HG02759 (cell line): ENCODE measurements around the gene FAAP20.
A peak's percentile ranks its signal among the peaks of the same experiment; 100 is the strongest.

Experiments
- ATAC-seq: cut with Tn5 transposase; IDR thresholded peaks from one replicate; pipeline ENCODE4 v1.9.1; 2021; ENCODE audit warnings: mild to moderate bottlenecking, moderate library complexity; ENCODE audit not compliant: unreplicated experiment

The FAAP20 gene

DNA sequence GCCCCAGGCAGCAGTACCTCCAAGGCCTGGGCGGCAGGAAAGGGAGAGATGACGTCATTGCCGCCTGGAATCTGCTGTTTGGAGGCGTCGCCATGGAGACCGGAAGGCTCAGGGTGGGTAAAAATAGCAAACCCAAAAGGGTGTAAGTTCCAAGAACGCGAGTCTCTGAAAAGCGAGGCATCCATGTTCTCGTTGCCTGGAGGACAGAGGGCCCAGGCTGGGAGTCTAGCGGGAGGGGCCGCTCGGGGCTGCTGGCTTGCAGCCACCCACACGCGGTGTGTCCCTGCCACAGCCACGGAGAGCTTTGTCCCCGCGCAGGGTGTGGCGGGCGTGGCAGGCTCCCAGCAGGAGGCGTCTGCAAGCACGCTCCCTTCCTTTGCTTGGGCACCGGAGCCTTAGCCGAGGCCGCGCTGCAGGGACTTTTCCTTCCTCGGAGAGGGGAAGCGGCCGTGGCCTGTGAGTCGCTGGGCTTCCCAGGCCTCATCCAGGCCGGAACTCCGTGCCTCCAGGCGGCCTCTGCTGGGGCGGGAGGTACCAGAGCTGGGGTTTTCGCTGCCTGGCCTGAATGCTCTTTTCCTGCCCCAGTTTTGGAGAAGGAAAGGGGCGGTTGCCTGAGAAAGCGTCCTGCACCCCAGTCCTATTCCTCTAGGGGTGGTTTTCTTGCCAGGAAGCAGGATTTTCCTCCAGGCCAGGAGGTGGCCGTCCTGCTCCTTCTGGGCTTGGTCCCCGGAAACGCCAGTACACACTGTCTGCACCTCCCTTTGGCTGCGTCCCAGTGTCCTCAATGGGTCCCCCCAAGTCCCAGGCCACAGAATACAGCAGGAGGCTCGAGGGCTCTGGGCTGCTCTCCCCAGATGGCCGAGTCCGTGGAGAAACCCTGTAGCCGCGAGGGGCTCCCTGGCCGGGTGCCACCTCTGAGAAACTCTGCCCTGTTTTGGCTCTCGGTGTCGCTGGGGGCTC is 18.2 kb upstream of the FAAP20 start:
- no peak for ATAC-seq

DNA sequence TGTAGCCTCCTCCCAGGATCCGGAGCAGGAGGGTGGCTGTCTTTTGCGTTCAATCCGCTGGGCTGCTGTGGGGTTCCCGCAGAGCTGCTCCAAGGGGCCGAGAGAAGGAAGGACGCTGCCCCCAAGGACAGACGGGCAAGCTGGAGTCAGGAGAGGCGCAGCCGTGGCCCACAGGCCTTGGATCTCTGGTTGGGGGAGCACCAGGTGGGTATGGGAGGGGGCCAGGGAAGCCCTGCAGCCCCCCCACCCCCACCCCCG is 17.6 kb upstream of the FAAP20 start:
- no peak for ATAC-seq

- ATAC-seq, result no peak
These were observed 16.2 kb upstream of the FAAP20 start for GRCh38 chr1:2210786-2211185.

DNA sequence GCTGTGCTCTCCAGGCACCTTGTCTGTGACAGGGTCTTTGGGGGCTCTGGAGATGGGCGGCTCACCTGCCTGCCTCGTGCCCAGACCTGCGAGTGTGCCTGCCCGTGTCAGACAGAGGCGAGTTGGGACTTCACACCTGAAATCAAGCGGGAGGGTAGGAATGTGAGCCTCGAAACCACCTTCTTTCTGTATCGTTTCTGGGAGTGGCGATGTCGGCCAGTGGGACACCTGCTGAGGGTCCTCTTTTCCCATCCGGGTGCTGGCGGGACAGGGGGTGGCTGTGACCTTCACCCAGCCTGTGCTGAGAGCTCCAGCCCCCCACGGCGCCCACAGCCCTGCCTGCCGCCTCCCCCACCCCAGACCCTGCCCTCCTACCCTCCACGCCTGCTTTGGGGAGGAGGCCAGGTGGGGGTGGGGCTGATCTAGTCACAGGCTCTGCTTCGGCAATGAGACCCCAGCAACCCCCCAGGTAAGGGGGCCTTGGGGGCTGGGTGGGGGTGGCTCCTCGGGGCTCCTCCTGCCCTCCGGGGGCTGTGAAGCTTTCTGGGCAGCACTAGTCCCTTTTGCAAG is 15.6 kb upstream of the FAAP20 start:
- ATAC-seq, result no peak

DNA sequence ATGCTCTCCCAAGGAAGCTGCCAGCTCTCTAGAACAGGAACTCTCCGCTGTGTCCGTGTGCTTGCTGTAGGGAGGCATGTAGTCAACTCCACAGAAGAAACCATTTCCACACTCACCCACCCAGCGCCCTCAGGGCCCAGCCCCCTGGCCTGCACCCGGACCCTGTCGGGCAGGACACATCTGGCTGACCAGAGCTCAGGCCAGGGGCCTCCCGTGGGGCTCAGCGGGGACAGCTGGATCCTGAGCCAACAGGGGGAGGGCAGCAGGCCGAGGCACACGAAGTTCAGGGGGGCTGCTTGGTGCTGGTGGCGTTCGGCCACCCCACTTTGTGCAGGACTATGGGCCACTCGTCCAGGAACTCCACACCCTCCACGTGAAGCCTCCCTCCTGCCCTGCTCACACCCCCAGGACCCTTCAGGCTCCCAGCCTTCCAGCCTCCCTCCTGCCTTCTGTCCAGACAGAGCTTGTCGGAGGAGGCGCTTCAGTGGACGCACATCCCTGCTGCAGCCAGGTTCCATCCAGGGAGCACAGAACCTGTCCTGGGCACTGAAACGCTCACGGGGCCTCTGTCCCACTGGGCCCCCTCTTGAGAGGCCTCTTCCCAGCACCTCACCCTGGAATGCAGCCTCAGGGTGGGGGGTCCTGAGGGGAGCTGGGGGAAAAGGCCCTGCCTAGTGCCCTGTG is 15.0 kb upstream of the FAAP20 start:
- no peak for ATAC-seq

DNA sequence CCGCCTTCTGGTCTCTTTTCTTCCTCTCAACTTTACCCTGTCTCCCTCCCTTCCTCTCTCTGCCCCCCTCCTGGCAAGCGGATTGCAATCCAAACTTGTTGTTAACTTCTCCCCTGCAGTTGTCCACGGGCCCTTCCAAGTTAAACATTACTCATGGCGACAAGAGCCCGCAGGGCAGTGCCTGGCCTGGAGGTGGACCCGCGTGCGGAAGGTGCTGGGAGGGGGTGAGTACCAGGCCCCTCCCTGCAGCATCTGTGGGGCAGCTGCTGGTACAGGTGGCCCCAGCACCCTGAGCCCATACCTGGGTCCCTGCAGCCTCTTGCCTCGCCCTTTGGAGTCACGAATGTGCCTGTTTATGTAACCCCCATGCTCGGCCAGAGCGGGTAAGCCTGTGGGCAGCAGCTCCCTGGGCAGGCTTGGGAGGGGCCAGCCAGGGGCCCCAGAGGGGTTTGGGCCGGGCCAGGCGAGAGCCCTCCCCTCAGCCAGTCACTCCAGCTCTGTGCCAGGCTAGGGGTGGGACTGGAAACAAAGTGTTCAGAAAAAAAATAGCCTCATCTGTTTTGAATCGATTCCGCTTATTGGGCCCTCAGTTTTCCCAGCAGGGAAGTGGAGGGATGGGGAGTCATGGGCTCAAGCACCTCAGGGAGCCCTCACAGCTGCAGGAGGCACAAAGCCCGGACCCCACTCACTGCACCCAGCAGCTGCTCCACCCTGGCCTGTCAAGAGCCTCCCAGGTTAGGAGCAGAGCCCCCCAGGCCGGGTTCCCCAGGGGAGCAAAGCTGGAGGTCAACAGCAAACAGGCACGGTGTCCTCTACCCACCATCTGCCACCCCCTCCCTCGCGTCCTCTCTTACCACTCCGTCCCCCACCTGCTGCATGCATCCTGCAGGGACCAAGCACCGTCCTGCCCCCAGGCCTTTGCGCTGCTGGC is 14.0 kb upstream of the FAAP20 start:
- no peak for ATAC-seq

DNA sequence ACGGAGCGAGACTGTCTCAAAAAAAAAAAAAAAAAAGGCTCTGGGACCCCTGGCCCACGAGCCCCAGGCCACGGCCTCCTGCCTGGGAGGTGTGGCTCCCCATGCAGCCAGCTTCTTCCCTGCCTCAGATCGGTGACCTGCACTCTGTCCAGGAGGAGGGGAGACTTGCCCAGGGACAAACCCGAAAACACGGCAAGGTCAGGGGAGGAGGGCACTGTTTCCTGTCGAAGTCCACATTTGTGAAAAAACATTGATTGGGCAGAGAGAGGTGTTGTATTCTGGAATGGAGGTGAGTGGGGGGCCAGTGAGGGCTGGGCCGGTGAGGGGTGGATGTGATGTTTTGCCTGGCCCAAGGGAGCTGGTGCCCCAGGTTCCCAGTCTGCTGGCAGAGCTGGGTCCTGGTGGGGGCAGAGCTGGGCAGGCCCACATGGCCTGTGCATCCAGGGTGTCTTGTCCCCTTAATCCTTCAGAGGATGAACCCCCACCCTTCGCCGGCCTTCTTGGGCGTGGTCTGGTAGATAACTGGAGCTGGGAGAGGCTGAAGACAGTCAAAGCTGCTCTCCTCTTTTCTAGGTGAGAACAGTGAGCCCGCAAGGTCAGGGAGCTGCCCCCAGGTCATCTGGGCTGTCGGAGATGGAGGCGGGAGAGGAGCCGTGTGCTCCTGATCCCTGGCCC is 12.4 kb upstream of the FAAP20 start:
- ATAC-seq, result no peak

- peak; percentile 76 for ATAC-seq
These were observed 10.8 kb upstream of the FAAP20 start for GRCh38 chr1:2205191-2205952.

DNA sequence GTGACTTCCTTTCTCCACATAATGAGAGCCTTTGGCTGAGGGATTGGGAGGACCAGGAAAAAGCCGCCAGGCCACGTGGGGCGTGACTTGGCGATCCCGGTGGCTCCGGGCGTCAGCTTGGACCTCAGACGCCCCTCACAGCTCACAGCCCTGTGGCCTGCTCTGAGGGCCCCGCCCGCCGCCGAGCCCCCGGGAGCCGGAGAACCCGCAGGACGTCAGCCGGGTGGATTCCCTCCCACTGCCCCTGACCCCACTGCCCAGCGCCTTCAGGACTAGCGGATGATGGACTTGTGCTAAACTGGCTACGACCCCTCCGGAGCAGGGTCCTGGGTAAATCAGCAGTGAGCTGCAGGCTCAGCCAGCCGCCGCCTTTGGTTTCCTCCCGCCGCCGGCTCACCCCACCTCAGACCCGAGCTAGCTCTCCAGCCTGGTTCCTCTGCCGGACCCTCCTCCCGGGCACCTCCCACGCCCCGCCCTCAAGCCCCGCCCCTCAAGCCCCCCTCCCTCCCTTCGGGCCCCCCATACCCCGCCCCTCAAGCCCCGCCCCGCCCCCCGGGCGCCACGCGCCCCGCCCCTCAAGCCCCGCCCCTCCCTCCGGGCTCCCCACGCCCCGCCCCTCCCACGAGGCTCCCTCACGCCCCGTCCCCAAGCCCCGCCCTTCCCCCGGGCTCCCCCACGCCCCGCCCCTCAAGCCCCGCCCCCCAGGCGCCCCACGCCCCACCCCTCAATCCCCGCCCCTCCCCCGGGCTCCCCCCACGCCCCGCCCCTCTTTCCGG is 10.0 kb upstream of the FAAP20 start:
- ATAC-seq, result no peak

DNA sequence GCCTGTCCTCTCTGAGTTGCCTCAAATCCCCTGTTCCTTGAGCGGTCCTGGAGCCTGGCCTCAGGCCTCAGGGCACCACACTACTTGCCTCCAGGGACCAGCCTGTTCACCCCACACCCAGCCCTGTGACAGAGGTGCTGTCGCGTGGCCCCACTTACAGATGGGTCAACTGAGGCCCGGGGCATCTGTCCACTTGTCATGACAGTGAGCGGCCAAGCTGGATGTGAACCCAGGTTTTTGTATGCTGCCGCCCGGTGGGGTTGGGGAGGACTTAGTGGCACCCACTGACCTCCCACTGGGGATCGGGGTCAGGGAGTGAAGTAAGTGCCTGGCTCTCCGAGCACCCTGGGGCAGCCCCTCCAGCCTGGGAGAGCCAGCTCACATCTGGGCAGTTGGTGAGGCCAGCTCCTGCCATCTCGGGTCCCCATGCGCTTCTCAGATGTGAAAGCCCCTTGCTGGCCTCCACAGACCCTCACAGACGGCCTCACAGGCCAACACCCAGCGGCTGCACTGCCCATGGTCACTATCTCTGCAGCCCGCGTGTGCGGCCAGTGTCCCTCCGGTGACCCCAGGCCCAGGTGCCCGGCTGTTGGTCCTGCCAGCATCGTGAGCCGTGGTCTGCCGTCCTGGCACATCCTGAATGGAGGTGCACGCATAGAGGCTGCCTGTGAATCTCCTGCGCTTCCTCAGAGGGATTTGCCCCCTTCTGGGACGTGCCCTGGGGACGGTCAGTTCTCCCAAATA is 9.3 kb upstream of the FAAP20 start:
- no peak for ATAC-seq

GRCh38 chr1:2202843-2203601 is 8.4 kb upstream of the FAAP20 start:
- no peak for ATAC-seq

DNA sequence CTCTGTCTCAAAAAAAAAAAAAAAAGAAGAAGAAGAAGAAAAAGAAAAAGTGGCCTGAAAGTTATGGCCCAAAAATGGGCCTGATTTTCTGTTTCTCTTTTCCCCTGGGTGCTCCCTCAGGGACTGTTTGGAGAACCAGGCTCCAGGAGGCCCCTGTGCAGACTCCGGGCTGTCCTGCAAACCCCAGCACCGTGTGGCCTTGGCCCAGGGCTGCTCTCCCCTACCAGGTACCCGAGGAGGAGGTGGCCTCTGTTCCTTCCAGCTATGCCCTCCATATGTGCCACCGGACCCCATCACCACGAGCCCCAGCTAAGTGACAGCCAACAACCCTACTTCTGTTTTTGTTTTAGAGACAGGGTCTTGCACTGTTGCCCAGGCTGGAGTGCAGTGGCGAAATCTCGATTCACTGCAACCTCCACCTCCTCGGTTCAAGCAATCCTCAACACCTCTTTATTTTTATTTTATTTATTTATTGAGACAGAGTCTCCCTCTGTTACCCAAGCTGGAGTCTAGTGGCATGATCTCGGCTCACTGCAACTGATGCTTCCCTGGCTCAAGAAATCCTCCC is 7.5 kb upstream of the FAAP20 start:
- no peak for ATAC-seq

DNA sequence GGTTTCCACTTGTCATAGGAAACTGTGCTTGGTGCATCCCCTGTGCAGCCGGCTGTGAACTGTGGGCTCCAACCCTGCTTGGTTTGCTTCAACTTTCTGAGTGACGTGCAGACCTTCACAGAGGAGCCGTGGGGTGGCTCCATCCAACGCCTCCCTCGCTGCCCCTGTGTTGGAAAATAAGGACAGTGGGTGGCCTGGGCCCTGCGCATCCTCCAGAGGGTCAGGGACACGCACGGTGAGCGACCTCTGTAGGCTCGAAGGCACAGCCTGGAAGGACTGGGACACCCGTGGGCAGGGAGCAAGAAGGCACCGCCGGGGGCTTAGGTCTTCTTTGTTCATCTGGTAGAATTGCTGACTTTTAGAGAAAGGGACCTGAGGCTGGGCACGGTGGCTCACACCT is 6.5 kb upstream of the FAAP20 start:
- no peak for ATAC-seq

GRCh38 chr1:2200308-2200943 is 5.9 kb upstream of the FAAP20 start:
- ATAC-seq, result no peak

GRCh38 chr1:2199042-2199810 is 4.7 kb upstream of the FAAP20 start:
- ATAC-seq, result peak; percentile 48

DNA sequence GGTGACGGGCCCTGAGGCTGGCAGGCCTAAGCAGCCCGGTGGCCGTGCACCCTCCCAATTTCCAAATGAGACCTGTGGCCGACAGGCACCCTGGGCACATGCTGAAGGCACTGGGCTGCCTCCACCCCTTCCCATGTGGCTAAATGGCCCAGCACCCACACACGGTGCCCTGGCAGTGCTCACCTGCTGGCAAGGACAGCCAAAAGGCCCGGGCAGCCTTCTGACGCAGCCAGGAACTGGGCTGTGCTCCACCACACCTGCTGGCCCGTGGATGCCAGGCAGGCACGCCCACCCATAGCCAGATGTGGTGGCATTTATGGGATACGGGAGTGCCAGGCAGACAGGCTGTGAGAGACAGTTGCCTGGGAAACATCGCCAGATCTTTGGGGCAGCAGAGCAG is 4.0 kb upstream of the FAAP20 start:
- ATAC-seq, result no peak
